Measurements from ENCODE around the gene ARID4B.

DNA sequence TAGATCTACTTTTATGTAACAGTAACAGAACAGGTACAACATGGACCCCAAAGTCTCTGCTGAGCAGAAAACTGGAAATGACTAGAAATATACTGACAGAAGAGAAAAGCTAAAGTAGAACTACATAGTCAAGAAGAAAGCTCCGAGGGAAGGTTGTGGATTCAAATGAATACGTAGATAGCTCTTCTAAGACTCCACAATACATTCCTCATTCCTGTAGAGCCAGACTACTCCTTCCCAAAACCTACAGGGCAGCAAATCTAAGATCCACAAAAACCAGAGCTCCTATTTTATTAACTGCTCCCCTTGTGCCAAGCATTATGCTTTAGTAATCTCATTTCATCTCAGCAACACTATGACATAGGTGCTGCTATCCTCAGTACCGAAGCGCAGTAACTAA is 35.2 kb downstream of the ARID4B start:
- TF ChIP-seq, protein P1, sequence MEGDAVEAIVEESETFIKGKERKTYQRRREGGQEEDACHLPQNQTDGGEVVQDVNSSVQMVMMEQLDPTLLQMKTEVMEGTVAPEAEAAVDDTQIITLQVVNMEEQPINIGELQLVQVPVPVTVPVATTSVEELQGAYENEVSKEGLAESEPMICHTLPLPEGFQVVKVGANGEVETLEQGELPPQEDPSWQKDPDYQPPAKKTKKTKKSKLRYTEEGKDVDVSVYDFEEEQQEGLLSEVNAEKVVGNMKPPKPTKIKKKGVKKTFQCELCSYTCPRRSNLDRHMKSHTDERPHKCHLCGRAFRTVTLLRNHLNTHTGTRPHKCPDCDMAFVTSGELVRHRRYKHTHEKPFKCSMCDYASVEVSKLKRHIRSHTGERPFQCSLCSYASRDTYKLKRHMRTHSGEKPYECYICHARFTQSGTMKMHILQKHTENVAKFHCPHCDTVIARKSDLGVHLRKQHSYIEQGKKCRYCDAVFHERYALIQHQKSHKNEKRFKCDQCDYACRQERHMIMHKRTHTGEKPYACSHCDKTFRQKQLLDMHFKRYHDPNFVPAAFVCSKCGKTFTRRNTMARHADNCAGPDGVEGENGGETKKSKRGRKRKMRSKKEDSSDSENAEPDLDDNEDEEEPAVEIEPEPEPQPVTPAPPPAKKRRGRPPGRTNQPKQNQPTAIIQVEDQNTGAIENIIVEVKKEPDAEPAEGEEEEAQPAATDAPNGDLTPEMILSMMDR (conservative IDR thresholded peaks at IDR 0.05; ENCODE audit: low read depth, low read length): no peak
- TF ChIP-seq EZH2 (IDR thresholded peaks at IDR 0.05; ENCODE audit: borderline replicate concordance, low read depth, low read length, poor library complexity, severe bottlenecking): no peak

All from A673 (cell line).